ENCODE measurements around the gene PVRIG.
"Not testable (repeated sequence)": the region's sequence is repeated elsewhere in the genome, so short reads cannot be mapped to it uniquely, and the experiment has no call there.

PVRIG gene

GRCh38 chr7:100264223-100264622 lies 44.5 kb downstream of the PVRIG start:
- H3K4me3 ChIP-seq (ENCODE audit: low read length, poor library complexity, severe bottlenecking); H3K9ac ChIP-seq (ENCODE audit: low read depth, low read length, poor library complexity, severe bottlenecking); H3F3A ChIP-seq (ENCODE audit: low read depth); H3K9me2 ChIP-seq (replicated peaks; ENCODE audit: low read depth, low read length); H3K4me1 ChIP-seq (ENCODE audit: insufficient read depth, low read length, poor library complexity, severe bottlenecking); H3K27me3 ChIP-seq (ENCODE audit: insufficient read depth, low read length, poor library complexity, severe bottlenecking); H2AFZ ChIP-seq (ENCODE audit: low read length); H3K4me2 ChIP-seq (ENCODE audit: low read depth, low read length, poor library complexity, severe bottlenecking); H3K36me3 ChIP-seq (ENCODE audit: insufficient read depth, low read length); H4K20me1 ChIP-seq (ENCODE audit: insufficient read depth, low read length, poor library complexity, severe bottlenecking); H3K9me3 ChIP-seq (ENCODE audit: insufficient read depth, low read depth, low read length): not testable (repeated sequence)
- peaks cover 18% of the 10 kb centered on the region; the same call in 1 of the 2 replicates for H3K79me2 ChIP-seq (ENCODE audit: insufficient read depth, low read length)

- H3K9ac ChIP-seq (ENCODE audit: low read depth, low read length, poor library complexity, severe bottlenecking); H2AFZ ChIP-seq (ENCODE audit: low read length); H3K27me3 ChIP-seq (ENCODE audit: insufficient read depth, low read length, poor library complexity, severe bottlenecking); H4K20me1 ChIP-seq (ENCODE audit: insufficient read depth, low read length, poor library complexity, severe bottlenecking); H3K9me3 ChIP-seq (ENCODE audit: insufficient read depth, low read depth, low read length); H3K4me3 ChIP-seq (ENCODE audit: low read length, poor library complexity, severe bottlenecking); H3F3A ChIP-seq (ENCODE audit: low read depth); H3K36me3 ChIP-seq (ENCODE audit: insufficient read depth, low read length); H3K4me2 ChIP-seq (ENCODE audit: low read depth, low read length, poor library complexity, severe bottlenecking); H3K4me1 ChIP-seq (ENCODE audit: insufficient read depth, low read length, poor library complexity, severe bottlenecking); H3K9me2 ChIP-seq (replicated peaks; ENCODE audit: low read depth, low read length): not testable (repeated sequence)
- peaks cover 23% of the 10 kb centered on the region; the same call in 1 of the 2 replicates for H3K79me2 ChIP-seq (ENCODE audit: insufficient read depth, low read length)
These were observed 45.0 kb downstream of the PVRIG start for GRCh38 chr7:100264669-100265165.

- not testable (repeated sequence) for H4K20me1 ChIP-seq (ENCODE audit: insufficient read depth, low read length, poor library complexity, severe bottlenecking); H3K4me2 ChIP-seq (ENCODE audit: low read depth, low read length, poor library complexity, severe bottlenecking); H2AFZ ChIP-seq (ENCODE audit: low read length); H3K9me3 ChIP-seq (ENCODE audit: insufficient read depth, low read depth, low read length); H3K9me2 ChIP-seq (replicated peaks; ENCODE audit: low read depth, low read length); H3K9ac ChIP-seq (ENCODE audit: low read depth, low read length, poor library complexity, severe bottlenecking); H3F3A ChIP-seq (ENCODE audit: low read depth); H3K4me3 ChIP-seq (ENCODE audit: low read length, poor library complexity, severe bottlenecking); H3K27me3 ChIP-seq (ENCODE audit: insufficient read depth, low read length, poor library complexity, severe bottlenecking); H3K36me3 ChIP-seq (ENCODE audit: insufficient read depth, low read length)
- peaks cover 10% of the 10 kb centered on the region for H3K4me1 ChIP-seq (ENCODE audit: insufficient read depth, low read length, poor library complexity, severe bottlenecking)
- H3K79me2 ChIP-seq (ENCODE audit: insufficient read depth, low read length): peaks cover 28% of the 10 kb centered on the region; the same call in 1 of the 2 replicates
These were observed 46.1 kb downstream of the PVRIG start for GRCh38 chr7:100265851-100266250.

- H3K36me3 ChIP-seq (ENCODE audit: insufficient read depth, low read length): no peaks in the 10 kb centered on the region
- H3K4me2 ChIP-seq (ENCODE audit: low read depth, low read length, poor library complexity, severe bottlenecking): no peak overlapping the region
- no peaks in the 10 kb centered on the region for H3K27me3 ChIP-seq (ENCODE audit: insufficient read depth, low read length, poor library complexity, severe bottlenecking)
- no peaks in the 10 kb centered on the region for H3K9me3 ChIP-seq (ENCODE audit: insufficient read depth, low read depth, low read length)
- peaks cover 10% of the 10 kb centered on the region for H3K4me1 ChIP-seq (ENCODE audit: insufficient read depth, low read length, poor library complexity, severe bottlenecking)
- no peaks in the 10 kb centered on the region for H4K20me1 ChIP-seq (ENCODE audit: insufficient read depth, low read length, poor library complexity, severe bottlenecking)
- H3K9ac ChIP-seq (ENCODE audit: low read depth, low read length, poor library complexity, severe bottlenecking): no peak overlapping the region
- TF ChIP-seq CTCF (conservative IDR thresholded peaks at IDR 0.05; ENCODE audit: low read length) (no peak), EZH2phosphoT487 (IDR thresholded peaks at IDR 0.05; ENCODE audit: borderline replicate concordance) (no peak)
- H2AFZ ChIP-seq (ENCODE audit: low read length): no peak overlapping the region
- H3K79me2 ChIP-seq (ENCODE audit: insufficient read depth, low read length): peaks cover 32% of the 10 kb centered on the region; the same call in 1 of the 2 replicates
- H3K4me3 ChIP-seq (ENCODE audit: low read length, poor library complexity, severe bottlenecking): no peak overlapping the region
- H3F3A ChIP-seq (ENCODE audit: low read depth): no peaks in the 10 kb centered on the region
- H3K9me2 ChIP-seq (replicated peaks; ENCODE audit: low read depth, low read length): no peaks in the 10 kb centered on the region
These were observed 47.0 kb downstream of the PVRIG start for GRCh38 chr7:100266576-100267354.

All from Loucy (cell line).